8988T (cell line): ENCODE data around the gene EPN2.

ENCODE experiments used
- DNase-seq: peaks from one replicate; pipeline ENCODE4 v3.0.0; 2011

Gene EPN2

DNA sequence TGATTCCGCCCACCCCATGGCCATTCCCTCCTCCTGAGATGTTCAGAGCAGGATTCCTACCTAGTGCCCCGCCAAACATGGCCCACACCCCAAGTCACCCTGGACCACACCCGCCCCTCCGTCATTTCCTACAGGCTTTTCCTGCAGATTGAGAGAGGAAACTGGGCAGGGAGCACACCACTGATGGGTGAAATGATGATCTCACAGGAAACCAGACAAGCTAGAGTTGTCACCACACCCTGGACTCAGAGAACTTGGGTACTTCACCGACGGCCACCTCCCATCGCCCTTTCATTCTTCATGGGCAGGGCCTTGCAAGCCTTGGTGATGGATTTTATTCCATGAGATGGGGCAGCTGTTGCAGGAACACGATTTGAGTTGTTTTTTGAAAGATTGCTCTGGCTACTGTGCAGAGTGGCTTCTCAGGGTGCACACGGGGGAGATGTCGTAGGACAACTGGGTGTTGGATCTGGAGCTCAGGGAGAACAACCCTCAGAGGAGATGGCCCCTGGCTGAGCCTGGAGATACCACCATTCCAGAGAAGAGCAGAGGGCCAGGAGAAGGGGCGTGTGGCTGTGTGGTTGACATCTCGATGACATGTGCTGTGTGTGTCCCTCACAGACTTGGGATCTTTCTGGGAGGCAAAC is 132.8 kb downstream of the EPN2 start:
- DNase-seq = no peak

DNA sequence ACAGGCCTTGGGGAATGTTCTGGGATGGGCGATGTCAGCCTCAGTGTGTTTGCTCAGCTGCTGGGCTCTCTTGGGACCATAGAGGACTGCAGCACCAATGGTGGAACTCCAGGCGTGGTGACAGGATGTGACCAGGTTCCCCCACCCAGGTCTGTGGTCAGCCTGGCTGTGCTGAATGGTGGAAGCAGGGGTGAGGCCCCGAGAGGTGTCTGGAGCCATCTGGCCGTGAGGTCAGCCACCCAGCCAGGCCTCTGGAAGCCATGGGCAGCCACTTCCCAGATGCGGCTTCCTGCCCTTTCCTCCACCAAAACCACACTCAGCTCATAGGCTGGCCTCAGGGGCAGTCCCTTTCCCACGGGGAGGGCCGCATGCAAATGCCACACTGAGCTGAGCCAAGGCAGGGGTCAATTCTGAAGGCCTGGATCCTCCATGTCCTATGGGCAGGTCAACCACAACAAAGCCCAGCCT is 133.4 kb downstream of the EPN2 start:
- no peak for DNase-seq

DNA sequence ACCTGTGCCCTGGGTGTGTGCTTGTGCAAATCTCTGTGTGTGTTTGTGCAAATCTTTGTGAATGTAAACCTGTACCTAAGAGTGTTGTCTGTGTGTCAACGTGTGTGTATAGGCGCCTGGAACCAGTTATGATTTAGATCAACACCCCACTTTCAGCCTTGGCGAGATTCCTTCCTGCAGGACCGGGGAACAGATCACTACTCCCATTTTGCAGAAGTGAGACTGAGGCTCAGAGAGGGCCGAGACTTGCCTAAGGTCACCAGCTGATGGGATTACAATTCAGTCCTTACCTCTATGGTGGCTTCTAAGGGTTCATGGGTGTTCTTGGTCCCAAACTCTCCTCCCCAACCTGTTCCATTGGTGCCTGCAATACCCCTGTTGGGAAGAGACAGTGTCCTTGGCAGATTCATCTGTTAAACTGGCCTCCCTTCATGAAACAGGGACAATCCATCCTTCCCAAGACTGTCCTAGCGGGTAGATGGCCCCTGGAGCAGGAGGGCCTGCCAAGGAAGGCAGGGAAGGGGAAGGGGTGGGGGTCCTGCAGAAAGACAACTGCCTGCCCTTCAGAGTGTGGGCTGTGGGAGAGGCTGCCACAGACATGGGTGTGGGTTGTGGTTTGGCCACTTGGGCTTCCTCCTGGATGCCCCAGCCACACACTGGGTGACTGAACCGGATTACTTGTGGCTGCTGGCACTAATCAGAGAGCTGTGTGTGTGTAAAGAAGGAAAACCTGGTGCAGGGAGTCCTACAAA is 134.3 kb downstream of the EPN2 start:
- DNase-seq = no peak

- DNase-seq = no peak
Observed at GRCh38 chr17:19372011-19372370, 134.8 kb downstream of the EPN2 start.

GRCh38 chr17:19372439-19372838 is 135.3 kb downstream of the EPN2 start:
- peak; percentile 1 for DNase-seq

GRCh38 chr17:19372866-19373504 is 135.8 kb downstream of the EPN2 start:
- no peak for DNase-seq

DNA sequence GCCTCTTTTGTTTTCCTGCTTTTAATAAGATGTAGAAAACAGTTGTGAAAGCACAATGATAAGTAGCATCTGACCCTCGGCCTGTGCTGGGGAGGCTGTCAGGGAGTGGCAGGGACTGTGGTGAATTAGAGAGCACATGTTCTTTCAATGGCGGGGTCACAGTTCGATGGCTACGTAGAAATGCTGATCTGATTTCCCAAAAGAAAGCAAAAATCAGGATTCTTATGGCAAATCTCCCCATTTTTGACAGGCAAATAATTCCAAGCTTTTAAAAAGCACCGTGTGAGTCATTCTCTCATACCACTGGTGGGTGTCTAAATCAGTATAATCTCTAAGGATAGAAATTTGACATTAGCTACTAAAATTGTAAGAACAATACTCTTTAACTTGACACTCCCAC is 137.0 kb downstream of the EPN2 start:
- DNase-seq = no peak

GRCh38 chr17:19375732-19376131 is 138.6 kb downstream of the EPN2 start:
- no peak for DNase-seq

DNA sequence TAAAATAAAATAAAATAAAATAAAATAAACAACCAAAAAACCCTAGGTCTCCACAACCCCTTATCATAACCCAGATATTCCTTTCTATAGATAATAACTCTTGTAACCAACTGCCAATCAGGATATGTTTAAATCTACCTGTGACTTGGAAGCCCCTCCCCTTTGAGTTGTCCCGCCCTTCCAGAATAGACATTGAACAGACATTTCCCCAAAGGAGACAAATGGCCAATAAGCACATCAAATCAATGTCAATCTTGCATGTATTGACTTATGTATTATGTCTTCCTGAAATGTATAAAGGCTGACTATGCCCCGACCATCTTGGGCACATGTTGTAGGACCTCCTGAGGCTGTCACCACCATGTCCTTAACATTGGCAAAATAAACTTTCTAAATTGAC is 139.6 kb downstream of the EPN2 start:
- DNase-seq = no peak

DNA sequence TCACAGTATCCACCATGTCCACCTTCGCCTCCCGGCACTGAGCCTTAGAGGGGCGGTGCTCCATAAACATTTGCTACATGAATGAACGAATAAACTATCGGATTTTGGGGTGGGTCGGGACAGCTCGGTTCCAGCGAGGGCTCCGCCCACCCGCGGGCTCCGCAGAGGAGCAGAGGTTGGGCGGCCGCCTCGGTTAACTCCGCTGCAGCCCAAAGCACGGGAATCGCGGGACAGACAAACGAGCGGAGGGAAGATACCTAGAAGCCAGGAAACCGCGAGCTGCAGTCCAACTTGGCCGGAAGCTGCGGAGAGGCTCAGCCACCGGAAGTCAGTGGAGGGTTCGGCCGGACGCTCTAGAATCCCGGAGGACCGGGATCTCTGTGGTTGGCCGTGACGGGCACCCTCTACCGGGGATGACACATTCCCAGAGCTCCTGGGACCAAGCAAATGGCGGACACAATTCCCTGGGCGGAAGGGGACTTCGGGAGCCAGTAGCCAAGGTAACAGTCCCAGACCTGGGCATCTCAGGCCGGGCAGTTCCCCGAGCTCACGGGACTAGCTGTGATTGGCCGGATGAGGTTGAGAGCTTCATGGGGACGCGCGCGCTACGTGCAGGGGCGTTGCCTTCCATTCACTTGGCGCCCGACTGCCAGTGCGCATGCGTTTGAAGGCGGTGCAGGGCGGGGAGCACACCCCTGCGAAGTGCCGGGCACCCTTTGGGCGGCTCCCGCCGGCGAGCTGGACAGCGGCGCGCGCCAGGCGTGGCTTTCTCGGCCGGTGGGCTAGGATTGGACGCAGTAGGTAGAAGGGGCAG is 140.6 kb downstream of the EPN2 start:
- DNase-seq = peak; percentile 99

- DNase-seq = no peak
Observed at GRCh38 chr17:19378416-19379360, 141.5 kb downstream of the EPN2 start, which contains the start of gene MAPK7. Gene MAPK7 (plus strand): TSS chr17:19378498. CDS start chr17:19378901, 403 bp downstream.

DNA sequence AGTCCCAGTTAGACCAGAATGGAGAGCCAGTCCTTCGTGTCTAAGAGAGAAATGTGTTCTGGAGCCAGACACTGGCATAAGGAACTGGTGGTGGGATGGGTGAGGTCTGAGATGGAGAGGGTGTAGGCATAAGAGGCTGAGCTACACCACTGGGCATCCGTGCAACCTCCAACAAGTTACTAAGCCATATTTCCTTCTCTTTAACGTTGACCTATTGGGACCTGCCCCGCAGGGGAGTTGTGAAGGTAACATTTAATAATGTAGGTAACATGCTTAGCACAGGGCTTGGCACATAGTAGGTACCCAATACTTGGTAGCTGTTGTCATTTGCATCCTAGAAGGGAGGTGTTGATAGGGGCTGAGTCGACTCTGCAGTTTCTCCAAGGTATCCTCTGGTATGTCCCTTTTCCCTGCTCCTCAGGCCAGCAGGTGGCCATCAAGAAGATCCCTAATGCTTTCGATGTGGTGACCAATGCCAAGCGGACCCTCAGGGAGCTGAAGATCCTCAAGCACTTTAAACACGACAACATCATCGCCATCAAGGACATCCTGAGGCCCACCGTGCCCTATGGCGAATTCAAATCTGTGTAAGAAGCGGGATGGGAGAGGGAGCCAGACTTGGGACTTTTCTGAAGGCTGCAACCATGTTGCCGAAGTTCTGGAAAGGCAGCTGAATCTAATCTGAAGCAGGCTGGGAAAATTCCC is 142.3 kb downstream of the EPN2 start:
- DNase-seq = no peak

- DNase-seq = no peak
Observed at GRCh38 chr17:19380481-19381301, 143.5 kb downstream of the EPN2 start.

DNA sequence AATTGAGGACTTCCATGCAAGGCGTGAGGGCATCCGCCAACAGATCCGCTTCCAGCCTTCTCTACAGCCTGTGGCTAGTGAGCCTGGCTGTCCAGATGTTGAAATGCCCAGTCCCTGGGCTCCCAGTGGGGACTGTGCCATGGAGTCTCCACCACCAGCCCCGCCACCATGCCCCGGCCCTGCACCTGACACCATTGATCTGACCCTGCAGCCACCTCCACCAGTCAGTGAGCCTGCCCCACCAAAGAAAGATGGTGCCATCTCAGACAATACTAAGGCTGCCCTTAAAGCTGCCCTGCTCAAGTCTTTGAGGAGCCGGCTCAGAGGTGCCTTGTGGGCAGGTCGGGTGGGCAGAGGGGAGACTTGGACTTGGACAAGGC is 144.2 kb downstream of the EPN2 start:
- DNase-seq = no peak

DNA sequence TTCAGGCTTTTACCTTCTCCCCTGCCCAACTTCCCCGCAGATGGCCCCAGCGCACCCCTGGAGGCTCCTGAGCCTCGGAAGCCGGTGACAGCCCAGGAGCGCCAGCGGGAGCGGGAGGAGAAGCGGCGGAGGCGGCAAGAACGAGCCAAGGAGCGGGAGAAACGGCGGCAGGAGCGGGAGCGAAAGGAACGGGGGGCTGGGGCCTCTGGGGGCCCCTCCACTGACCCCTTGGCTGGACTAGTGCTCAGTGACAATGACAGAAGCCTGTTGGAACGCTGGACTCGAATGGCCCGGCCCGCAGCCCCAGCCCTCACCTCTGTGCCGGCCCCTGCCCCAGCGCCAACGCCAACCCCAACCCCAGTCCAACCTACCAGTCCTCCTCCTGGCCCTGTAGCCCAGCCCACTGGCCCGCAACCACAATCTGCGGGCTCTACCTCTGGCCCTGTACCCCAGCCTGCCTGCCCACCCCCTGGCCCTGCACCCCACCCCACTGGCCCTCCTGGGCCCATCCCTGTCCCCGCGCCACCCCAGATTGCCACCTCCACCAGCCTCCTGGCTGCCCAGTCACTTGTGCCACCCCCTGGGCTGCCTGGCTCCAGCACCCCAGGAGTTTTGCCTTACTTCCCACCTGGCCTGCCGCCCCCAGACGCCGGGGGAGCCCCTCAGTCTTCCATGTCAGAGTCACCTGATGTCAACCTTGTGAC is 144.7 kb downstream of the EPN2 start:
- no peak for DNase-seq

DNA sequence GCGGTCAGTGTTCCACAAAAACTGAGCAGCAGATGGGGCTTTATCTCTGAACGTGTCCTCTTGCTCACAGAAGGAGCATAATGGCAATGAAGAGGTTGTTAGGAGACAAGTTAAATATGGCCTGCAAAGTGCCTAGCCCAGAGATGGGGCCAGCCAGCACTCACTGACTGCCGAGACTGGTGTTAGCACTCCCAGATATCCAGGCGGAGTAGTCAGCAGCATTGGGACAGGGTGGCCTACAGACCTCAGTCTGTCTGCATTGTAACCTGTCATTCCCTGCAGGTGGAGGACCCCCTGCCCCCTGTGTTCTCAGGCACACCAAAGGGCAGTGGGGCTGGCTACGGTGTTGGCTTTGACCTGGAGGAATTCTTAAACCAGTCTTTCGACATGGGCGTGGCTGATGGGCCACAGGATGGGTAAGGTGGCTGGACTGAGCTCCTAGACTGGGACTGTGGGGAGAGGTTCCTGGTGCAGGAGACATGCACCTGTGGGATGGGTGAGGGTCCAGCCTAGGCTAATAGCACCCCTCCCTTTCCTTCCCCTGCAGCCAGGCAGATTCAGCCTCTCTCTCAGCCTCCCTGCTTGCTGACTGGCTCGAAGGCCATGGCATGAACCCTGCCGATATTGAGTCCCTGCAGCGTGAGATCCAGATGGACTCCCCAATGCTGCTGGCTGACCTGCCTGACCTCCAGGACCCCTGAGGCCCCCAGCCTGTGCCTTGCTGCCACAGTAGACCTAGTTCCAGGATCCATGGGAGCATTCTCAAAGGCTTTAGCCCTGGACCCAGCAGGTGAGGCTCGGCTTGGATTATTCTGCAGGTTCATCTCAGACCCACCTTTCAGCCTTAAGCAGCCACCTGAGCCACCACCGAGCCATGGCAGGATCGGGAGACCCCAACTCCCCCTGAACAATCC is 145.6 kb downstream of the EPN2 start:
- DNase-seq = no peak

DNA sequence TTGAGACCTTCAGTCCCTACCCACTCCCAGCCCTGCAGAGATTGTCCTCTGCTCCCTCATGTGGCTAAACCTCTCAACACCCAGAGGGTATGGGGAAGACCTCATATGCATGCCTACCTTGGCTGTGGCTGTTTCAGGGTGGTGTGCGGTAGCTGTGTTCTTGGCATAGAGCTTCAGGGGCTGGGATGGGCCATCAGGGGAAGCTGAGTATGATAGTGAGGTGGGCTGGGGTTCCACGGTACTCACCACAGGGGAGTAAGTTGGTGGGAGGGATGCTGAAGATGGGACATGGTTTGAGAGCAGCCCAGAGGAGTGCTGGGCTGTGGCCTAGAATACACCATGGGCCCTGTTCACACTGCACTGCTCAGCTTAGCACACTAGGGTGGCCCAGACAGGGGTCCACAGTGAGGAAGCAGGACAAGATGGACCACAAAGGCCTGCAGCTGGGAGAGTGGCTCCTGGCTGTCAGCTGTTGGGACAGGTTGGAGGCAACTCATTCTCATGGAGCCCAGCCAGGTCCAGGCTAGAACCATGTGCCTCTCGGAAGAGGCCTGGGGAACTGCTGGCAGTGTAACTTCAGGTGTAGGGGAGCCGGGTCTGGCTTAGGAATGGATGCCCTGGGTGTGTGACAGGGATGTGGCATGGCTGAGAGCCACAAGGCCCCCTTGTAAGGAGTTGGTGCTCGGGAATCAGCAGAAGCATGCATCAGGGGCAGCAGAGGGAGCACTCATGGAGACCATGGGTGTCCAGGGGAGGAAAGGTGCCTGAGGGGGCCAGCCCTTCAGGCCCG is 146.7 kb downstream of the EPN2 start:
- DNase-seq = no peak
